Measurements from ENCODE around the gene MGLL.

Gene MGLL

DNA sequence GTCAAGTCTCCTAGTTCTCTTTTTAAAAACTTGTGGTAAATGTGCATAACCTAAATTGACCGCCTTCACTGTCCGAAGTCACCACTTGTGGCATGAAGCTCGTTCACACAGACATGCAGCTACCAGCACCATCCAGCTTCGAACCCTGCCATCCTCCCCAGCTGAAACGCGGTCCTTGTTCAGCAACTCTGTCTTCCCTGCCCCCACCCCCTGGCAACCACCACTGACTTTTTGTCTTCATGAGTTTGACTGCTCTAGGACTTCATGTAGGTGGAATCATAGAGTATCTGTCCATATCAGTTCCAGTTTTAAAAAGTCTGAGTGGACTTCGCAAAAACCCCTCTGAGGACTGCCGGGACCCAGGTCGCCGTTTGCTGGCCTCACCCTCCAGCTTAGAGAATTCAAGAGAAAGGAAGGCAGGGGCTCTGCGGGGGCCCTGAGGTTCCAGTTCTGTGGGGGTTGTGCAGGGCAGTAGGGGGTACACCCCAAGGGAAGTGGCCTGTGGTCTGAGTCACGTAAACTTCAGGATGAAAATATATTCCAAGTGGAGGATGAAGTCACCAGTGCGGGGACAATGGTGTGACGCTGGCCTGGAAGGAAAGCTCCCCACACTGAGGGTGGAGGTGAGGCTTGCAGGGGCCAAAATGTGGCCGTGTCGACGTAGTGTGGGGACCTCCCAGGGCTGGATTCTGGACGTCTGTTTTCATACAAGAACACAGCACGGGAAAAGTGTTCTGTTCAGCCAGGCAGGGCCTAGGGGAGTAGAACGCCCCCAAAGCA, 82.0 kb downstream of the MGLL start:
- no peak for TF ChIP-seq Cebpa-rat (IDR thresholded peaks at IDR 0.05)
- Histone ChIP-seq H3K4me1 (peaks cover 21 to 56% (median 28%) of the 10 kb centered on the region in 10 experiments), H3K27ac (no peak overlapping the region), H3K4me2 (peak overlapping the region in 4 of 11 experiments; percentile 16 to 98 (median 96); a peak in 7 of 22 replicates), H4K20me1 (no peaks in the 10 kb centered on the region; a peak in 1 of 22 replicates), H3K4me3 (no peak overlapping the region), H3K27me3 (peaks cover 0 to 34% (median 0%) of the 10 kb centered on the region in 11 experiments; a peak in 6 of 22 replicates), H3K9ac (no peak overlapping the region), H3K9me3 (replicated peaks in 1 of 11) (no peaks in the 10 kb centered on the region), H3K36me3 (no peaks in the 10 kb centered on the region)

DNA sequence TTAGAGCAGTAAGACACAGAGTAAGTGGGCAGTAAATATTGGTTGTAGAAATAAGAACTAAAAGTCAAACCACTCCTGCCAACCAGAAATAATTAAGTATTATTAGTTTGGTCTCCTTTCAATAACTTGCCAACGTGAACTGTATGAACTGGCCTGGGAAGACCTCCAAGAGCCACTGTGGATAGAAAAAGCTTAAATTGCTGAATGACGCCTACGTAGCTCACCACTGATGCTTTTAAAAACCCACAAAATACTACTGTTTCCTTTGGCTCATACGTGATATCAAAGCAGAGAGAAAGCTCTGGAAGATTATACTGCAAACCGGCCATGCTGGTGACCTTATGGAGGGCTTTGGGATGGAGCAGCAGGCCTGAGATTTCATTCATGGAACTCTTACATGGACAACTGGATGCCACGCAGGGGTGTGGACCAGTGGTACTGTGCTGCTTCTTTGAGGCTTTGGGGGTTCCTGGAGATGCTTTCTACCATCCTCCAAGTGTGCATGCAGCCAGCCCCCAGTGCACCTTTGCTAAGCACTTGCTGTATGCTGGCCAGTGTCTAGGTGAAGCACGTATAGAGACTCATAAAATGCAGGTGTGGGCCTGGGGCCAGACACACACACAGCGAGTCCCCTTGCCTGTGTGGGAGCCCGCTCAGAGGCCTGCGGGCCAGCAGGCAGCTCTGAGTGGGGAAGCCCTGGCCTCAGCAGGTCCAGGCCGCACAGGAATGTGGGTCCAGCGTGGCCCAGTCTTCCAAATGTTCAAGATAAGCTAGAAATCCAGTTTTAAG, 82.8 kb downstream of the MGLL start:
- H3K4me2 ChIP-seq: peak overlapping the region in 3 of 11 experiments; percentile 93 to 98 (median 98); a peak in 5 of 22 replicates
- peaks cover 0 to 26% (median 0%) of the 10 kb centered on the region in 11 experiments; a peak in 6 of 22 replicates for H3K27me3 ChIP-seq
- no peak overlapping the region for H3K9ac ChIP-seq
- no peak for TF ChIP-seq Cebpa-rat (IDR thresholded peaks at IDR 0.05)
- no peaks in the 10 kb centered on the region; a peak in 1 of 22 replicates for H4K20me1 ChIP-seq
- peaks cover 29 to 64% (median 36%) of the 10 kb centered on the region in 10 experiments for H3K4me1 ChIP-seq
- no peak overlapping the region for H3K4me3 ChIP-seq
- H3K9me3 ChIP-seq (replicated peaks in 1 of 11): no peaks in the 10 kb centered on the region
- no peak overlapping the region for H3K27ac ChIP-seq
- no peaks in the 10 kb centered on the region for H3K36me3 ChIP-seq

DNA sequence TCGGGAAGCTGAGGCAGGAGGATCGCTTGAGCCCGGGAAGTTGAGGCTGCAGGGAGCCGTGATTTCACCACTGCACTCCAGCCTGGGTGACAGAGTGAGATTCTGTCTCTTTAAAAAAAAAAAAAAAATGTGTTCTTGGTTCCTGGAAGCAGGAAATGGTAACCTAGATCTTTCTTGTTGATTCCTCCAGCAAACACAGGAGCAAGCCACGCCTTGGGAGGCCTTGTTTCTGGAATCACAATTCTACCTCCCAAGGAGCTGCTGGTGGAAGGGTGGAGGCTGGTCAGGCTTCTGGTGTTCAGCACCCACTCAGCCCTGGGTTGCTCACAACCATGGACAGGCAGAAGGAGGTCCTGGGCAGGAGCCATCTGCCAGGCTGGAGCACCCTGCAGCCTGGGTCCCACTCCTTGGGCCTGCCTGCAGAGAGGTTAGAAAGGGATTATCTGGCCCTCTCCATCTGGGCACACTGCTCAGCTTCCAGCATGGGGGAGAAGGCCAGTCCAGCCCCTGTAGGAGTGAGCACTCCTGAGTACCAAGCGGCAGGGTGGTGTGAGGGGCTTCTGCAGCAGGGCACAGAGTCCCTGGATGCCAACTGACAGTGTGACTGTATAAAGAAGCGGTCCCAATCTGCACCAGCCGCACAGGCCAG, 84.0 kb downstream of the MGLL start:
- Histone ChIP-seq H3K4me3 (no peak overlapping the region), H3K9me3 (replicated peaks in 1 of 11) (no peaks in the 10 kb centered on the region), H3K36me3 (no peaks in the 10 kb centered on the region), H3K9ac (peak overlapping the region in 2 of 11 experiments; percentile 48 to 54; a peak in 2 of 22 replicates), H3K4me1 (peaks cover 41 to 76% (median 48%) of the 10 kb centered on the region in 10 experiments), H3K27me3 (peaks cover 0 to 14% (median 0%) of the 10 kb centered on the region in 11 experiments; a peak in 6 of 22 replicates), H3K4me2 (peak overlapping the region in 9 of 11 experiments; percentile 15 to 98 (median 51); a peak in 12 of 22 replicates), H3K27ac (peak overlapping the region in 4 of 11 experiments; percentile 0 to 61 (median 34); a peak in 5 of 22 replicates), H4K20me1 (no peaks in the 10 kb centered on the region; a peak in 1 of 22 replicates)
- no peak for TF ChIP-seq Cebpa-rat (IDR thresholded peaks at IDR 0.05)

DNA sequence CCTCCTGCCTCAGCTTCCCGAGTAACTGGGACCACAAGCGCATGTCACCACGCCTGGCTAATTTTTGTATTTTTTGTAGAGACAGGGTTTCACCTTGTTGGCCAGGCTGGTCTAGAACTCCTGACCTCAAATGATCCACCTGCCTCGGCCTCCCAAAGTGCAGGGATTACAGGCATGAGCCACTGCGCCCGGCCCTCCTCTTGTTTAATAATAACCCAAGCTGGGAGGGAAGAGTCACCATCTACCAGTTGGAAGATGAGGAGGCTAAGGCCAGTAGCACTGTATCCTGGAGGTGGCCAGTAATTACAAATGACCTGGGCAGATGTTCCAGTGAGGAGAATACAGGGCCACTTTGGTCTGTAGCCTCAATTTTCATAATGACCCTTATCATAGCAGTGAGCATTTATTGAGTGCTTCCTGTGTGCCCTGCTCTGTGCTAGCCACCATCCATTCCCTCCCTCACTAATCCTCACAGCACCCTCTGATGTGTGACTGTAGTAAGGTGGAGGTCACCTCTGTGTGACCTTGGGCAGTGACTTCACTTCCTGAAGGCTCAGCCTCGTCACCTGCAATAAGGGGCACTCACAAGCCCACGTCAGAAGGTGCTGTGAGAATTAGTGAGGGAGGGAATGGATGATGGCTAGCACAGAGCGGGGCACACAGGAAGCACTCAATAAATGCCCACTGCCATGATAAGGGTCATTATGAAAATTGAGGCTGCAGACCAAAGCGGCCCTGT, 85.3 kb downstream of the MGLL start:
- Histone ChIP-seq H4K20me1 (no peaks in the 10 kb centered on the region; a peak in 1 of 22 replicates), H3K27me3 (peaks cover 0 to 14% (median 0%) of the 10 kb centered on the region in 11 experiments; a peak in 5 of 22 replicates), H3K9ac (peak overlapping the region in 2 of 11 experiments; percentile 64 to 78; a peak in 3 of 22 replicates), H3K9me3 (replicated peaks in 1 of 11) (no peaks in the 10 kb centered on the region), H3K27ac (peak overlapping the region in 7 of 11 experiments; percentile 1 to 85 (median 58); a peak in 9 of 22 replicates), H3K4me3 (no peak overlapping the region), H3K4me1 (peaks cover 45 to 89% (median 58%) of the 10 kb centered on the region in 10 experiments), H3K4me2 (peak overlapping the region; percentile 75 to 98 (median 88); a peak in 20 of 22 replicates), H3K36me3 (no peaks in the 10 kb centered on the region)
- TF ChIP-seq Cebpa-rat (IDR thresholded peaks at IDR 0.05): no peak

DNA sequence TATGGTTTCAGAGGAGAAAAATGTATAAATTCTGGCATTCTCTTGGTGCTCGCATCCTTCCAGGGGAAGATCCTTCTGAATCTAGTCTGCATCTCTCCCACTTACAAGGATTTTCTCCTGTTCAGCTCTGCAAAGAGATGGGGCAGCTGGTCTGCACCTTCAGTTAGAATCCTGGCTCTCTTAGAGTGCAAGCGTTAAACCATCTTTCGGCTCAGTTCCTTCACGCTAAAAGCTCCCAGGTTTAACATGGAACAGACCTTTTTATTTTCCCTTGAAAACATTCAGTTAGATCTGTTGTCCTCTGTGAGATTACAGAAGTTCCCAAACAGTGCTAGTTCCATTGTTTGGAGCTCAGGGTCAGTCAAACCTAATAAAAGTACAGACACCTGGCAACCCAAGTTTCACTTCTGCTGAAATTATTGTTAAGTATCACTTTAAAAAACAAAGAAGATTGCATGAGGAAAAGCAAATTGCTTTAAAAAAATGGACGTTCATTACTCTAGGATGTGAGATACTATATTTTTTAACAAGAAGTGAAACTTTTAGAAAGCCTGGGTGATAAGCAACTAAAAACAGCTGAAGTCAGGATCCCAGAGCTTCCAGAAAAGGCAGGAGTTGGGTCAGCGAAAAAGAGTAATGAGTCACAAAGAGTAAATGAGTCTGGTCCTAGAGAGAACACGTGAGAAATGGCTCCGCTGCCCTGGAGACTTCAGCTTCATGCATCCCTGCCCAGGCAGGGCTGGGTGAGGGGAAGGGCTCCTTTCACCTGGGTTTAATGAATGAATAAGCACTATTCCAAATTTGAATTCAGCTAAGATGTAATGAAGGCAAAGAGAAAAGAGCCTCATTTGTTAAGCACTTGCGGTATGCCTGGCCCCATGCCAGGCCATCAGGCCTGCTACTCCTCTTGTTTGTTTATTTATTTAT, 86.3 kb downstream of the MGLL start:
- H3K27ac ChIP-seq: peak overlapping the region in 8 of 11 experiments; percentile 1 to 85 (median 61); a peak in 13 of 22 replicates
- H3K9ac ChIP-seq: peak overlapping the region in 5 of 11 experiments; percentile 5 to 78 (median 66); a peak in 7 of 22 replicates
- TF ChIP-seq Cebpa-rat (IDR thresholded peaks at IDR 0.05): no peak
- no peaks in the 10 kb centered on the region for H3K9me3 ChIP-seq (replicated peaks in 1 of 11)
- H3K27me3 ChIP-seq: peaks cover 0 to 14% (median 0%) of the 10 kb centered on the region in 11 experiments; a peak in 5 of 22 replicates
- H4K20me1 ChIP-seq: no peaks in the 10 kb centered on the region; a peak in 1 of 22 replicates
- H3K4me3 ChIP-seq: peak overlapping the region in 3 of 10 experiments; percentile 26 to 53 (median 39); a peak in 6 of 20 replicates
- H3K36me3 ChIP-seq: no peaks in the 10 kb centered on the region
- H3K4me1 ChIP-seq: peaks cover 45 to 99% (median 59%) of the 10 kb centered on the region in 10 experiments
- H3K4me2 ChIP-seq: peak overlapping the region; percentile 75 to 98 (median 88)

DNA sequence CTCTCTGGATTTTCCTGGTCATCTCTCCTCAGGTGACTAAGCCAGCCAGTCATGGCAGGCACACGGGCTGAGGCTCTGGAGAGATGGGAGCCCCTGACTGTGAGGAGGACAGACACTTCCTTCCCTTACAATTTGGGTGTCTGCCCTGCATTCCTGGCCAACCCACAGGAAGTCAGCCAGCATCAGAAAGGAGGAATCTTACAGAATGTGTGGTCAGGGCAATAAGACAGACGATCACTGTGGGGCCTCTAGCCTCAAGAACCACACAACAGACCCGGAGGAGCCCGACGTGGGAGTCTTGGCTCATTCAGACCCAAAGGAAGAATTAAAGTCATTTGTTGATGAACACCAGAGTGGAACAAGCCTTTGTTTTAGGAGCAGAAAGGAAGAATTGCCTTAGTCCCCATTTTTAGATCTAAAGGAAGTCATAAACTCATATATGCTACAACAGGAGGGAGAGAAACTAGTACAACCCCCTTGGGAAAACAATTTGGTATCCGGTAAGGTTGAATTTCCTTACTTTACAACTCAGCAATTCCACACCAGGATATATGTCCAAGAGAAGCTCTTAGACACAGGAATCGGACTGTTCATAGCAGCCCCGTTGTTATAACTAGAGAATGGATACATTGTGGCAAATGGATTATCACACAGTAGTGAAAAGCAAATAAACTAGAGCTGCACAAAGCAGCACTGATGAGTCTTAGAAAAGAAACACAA, 87.4 kb downstream of the MGLL start:
- Histone ChIP-seq H3K9ac (peak overlapping the region in 6 of 11 experiments; percentile 8 to 78 (median 65); a peak in 9 of 22 replicates), H3K4me3 (peak overlapping the region in 5 of 10 experiments; percentile 13 to 53 (median 32); a peak in 8 of 20 replicates), H3K4me1 (peaks cover 45 to 100% (median 65%) of the 10 kb centered on the region in 10 experiments), H3K27me3 (peaks cover 0 to 10% (median 0%) of the 10 kb centered on the region in 11 experiments; a peak in 5 of 22 replicates), H3K9me3 (replicated peaks in 1 of 11) (no peaks in the 10 kb centered on the region), H3K27ac (peak overlapping the region in 8 of 11 experiments; percentile 9 to 85 (median 61); a peak in 14 of 22 replicates), H4K20me1 (no peaks in the 10 kb centered on the region), H3K4me2 (peak overlapping the region; percentile 75 to 98 (median 88)), H3K36me3 (no peaks in the 10 kb centered on the region)
- TF ChIP-seq Cebpa-rat (IDR thresholded peaks at IDR 0.05): no peak
